ENCODE measurements around the gene ANO1.

DNA sequence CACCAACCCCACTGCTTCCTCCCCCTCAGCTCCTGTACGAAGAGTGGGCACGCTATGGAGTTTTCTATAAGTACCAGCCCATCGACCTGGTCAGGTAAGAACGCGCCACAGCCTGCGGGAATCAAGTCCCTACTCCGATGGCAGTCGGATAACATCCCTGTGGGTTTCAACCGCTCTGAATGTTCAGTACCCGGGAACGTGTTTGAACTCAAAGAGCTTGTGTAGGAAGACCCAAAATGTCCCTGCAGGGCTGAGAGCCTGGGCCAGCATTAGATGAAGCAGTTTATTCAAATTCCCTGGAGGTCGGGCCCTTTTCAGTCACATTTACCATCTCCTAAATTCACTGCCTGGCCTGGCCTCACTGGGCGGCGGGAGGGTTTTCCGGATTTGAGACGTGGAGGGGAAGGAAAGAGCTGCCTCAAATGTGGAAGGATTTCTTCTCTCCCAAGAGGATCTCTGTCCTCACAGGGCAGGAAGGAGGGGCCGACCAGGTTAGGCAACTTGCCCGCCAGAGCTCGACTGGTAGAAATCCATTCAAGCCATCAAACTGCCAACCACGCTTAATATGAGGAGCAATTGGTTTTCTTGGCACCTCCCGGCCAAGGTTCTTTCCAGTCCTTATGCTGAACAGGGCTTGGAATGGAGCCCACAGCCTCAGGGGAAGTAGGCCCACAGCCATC lies 46.3 kb downstream of the ANO1 start:
- TF ChIP-seq, protein P1, sequence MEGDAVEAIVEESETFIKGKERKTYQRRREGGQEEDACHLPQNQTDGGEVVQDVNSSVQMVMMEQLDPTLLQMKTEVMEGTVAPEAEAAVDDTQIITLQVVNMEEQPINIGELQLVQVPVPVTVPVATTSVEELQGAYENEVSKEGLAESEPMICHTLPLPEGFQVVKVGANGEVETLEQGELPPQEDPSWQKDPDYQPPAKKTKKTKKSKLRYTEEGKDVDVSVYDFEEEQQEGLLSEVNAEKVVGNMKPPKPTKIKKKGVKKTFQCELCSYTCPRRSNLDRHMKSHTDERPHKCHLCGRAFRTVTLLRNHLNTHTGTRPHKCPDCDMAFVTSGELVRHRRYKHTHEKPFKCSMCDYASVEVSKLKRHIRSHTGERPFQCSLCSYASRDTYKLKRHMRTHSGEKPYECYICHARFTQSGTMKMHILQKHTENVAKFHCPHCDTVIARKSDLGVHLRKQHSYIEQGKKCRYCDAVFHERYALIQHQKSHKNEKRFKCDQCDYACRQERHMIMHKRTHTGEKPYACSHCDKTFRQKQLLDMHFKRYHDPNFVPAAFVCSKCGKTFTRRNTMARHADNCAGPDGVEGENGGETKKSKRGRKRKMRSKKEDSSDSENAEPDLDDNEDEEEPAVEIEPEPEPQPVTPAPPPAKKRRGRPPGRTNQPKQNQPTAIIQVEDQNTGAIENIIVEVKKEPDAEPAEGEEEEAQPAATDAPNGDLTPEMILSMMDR (IDR thresholded peaks at IDR 0.05): no peak
- no peak for TF ChIP-seq POLR2A (IDR thresholded peaks at IDR 0.05)
